ENCODE measurements around the gene HS3ST3A1. TPM values are rescaled to one million over a fixed set of nuclear protein-coding genes. Genes with fewer than 3 reads are reported as not detected.

HS3ST3A1 gene
- polyA plus RNA-seq, 1 experiment, result 6.6 TPM

- ChIA-PET CTCF (no interaction called here), POLR2A (no interaction called here)
- Histone ChIP-seq H3K9me3 (ENCODE audit: control insufficient read depth, insufficient read depth, low read length) (peaks cover 11% of the 10 kb centered on the region; the same call in 1 of the 2 replicates), H3K4me3 (ENCODE audit: low read depth, low read length) (no peak overlapping the region), H3K27ac (ENCODE audit: low read depth, low read length) (no peak overlapping the region), H3K27me3 (ENCODE audit: control insufficient read depth, insufficient read depth, low read length) (no peaks in the 10 kb centered on the region)
- TF ChIP-seq CTCF (IDR thresholded peaks at IDR 0.05; ENCODE audit: low read depth, low read length), result no peak
- no peak for DNase-seq (ENCODE audit: low read depth, low spot score)
These were observed 124.5 kb downstream of the HS3ST3A1 start for GRCh38 chr17:13477180-13477611.

DNA sequence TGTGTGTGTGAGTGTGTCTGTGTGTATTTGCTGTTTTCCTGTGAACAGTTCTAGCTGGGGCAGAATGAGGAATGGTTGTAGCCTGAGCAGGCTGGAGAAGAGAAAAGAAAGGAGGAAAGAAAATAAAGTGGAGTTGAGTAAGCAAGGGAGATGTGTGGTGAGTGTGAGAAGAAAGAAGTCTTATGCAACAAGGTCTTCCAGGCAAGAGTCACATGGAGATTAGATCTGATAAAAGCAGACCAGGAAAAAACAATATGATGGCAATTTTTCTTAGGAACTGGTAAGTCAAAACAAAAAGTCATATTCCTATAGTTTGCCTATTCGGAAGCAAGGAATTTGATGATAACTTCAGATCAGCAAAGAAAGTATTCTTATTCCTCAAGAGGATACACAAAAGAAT lies 125.0 kb downstream of the HS3ST3A1 start:
- Histone ChIP-seq H3K4me3 (ENCODE audit: low read depth, low read length) (no peak overlapping the region), H3K9me3 (ENCODE audit: control insufficient read depth, insufficient read depth, low read length) (peaks cover 11% of the 10 kb centered on the region; the same call in 1 of the 2 replicates), H3K27ac (ENCODE audit: low read depth, low read length) (no peak overlapping the region), H3K27me3 (ENCODE audit: control insufficient read depth, insufficient read depth, low read length) (no peaks in the 10 kb centered on the region)
- CTCF ChIA-PET, result interaction anchor here (1.8 kb wide), 1 partner anchor 14 kb away, joined by 5 read pairs; no protein-coding TSS in a partner anchor
- no peak for DNase-seq (ENCODE audit: low read depth, low spot score)
- TF ChIP-seq CTCF (IDR thresholded peaks at IDR 0.05; ENCODE audit: low read depth, low read length), result no peak
- POLR2A ChIA-PET, result no interaction called here

- CTCF ChIA-PET, result interaction anchor here (1.8 kb wide), 1 partner anchor 15 kb away, joined by 5 read pairs; no protein-coding TSS in a partner anchor
These were observed 126.0 kb downstream of the HS3ST3A1 start for GRCh38 chr17:13475574-13476223.

GRCh38 chr17:13474073-13474800 lies 127.5 kb downstream of the HS3ST3A1 start:
- CTCF ChIA-PET, result no interaction called here
- no peak for DNase-seq (ENCODE audit: low read depth, low spot score)
- H3K27ac ChIP-seq (ENCODE audit: low read depth, low read length), result no peak overlapping the region
- POLR2A ChIA-PET, result no interaction called here
- no peaks in the 10 kb centered on the region for H3K27me3 ChIP-seq (ENCODE audit: control insufficient read depth, insufficient read depth, low read length)
- H3K4me3 ChIP-seq (ENCODE audit: low read depth, low read length), result no peak overlapping the region
- H3K9me3 ChIP-seq (ENCODE audit: control insufficient read depth, insufficient read depth, low read length), result no peaks in the 10 kb centered on the region
- TF ChIP-seq CTCF (IDR thresholded peaks at IDR 0.05; ENCODE audit: low read depth, low read length), result no peak

More at GRCh38 chr17:13475574-13476223, 126.0 kb downstream of the HS3ST3A1 start:
- POLR2A ChIA-PET, result interaction anchor here (0.6 kb wide), 1 partner anchor 54 kb away, joined by 5 read pairs; no protein-coding TSS in a partner anchor
- DNase-seq (ENCODE audit: low read depth, low spot score), result no peak
- Histone ChIP-seq H3K27me3 (ENCODE audit: control insufficient read depth, insufficient read depth, low read length) (no peaks in the 10 kb centered on the region), H3K27ac (ENCODE audit: low read depth, low read length) (no peak overlapping the region), H3K4me3 (ENCODE audit: low read depth, low read length) (no peak overlapping the region), H3K9me3 (ENCODE audit: control insufficient read depth, insufficient read depth, low read length) (peaks cover 4% of the 10 kb centered on the region; the same call in 1 of the 2 replicates)
- TF ChIP-seq CTCF (IDR thresholded peaks at IDR 0.05; ENCODE audit: low read depth, low read length), result no peak

- DNase-seq (ENCODE audit: low read depth, low spot score), result no peak
- no peak overlapping the region for H3K27ac ChIP-seq (ENCODE audit: low read depth, low read length)
- H3K27me3 ChIP-seq (ENCODE audit: control insufficient read depth, insufficient read depth, low read length), result no peaks in the 10 kb centered on the region
- no peak for TF ChIP-seq CTCF (IDR thresholded peaks at IDR 0.05; ENCODE audit: low read depth, low read length)
- no peak overlapping the region for H3K4me3 ChIP-seq (ENCODE audit: low read depth, low read length)
- ChIA-PET CTCF (no interaction called here), POLR2A (no interaction called here)
- no peaks in the 10 kb centered on the region for H3K9me3 ChIP-seq (ENCODE audit: control insufficient read depth, insufficient read depth, low read length)
These were observed 136.1 kb downstream of the HS3ST3A1 start for GRCh38 chr17:13465678-13466077.
